Fibroblast of villous mesenchyme (primary cell): ENCODE data around the gene ZFYVE28. TPM values are rescaled to one million over a fixed set of nuclear protein-coding genes. Genes with fewer than 3 reads are reported as not detected.

Source experiments
- DNase-seq: peaks from one replicate; pipeline ENCODE4 v3.0.0-alpha.2; 2010; ENCODE audit warnings: low read depth
- H3K4me3 ChIP-seq: 2 replicates; pipeline ENCODE4 v1.5.1; 2011; ENCODE audit warnings: low read depth, mild to moderate bottlenecking, low read length
- CTCF ChIP-seq: IDR thresholded peaks from 2 replicates; pipeline ENCODE4 v1.5.1; 2012; ENCODE audit warnings: low read depth, mild to moderate bottlenecking, low read length; ENCODE audit not compliant: insufficient read depth
- total RNA-seq: library from RNA; depleted of rRNA; stranded (reverse); fragments of >200 nt; gene quantifications from 2 replicates; pipeline ENCODE4 v1.2.3, GENCODE V29; 2012

Gene ZFYVE28
- total RNA-seq, 1 donor: 12.1 TPM

DNA sequence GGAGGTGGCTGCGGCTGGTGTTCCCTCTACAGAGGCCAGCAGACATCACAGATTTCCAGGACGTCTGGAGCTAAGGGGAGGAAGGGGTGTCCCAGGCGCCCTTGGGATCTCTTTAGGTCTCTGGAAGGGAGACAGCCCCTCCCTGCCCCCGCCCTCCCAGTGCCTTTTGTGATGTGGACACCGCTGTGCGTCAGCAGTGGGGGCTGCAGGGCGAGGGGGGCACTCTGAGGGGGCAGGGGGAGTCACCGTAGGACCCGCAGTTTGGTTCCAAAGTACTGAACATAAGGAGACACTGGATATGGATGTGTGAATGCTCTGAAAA lies 130.9 kb downstream of the ZFYVE28 start:
- no peak for TF ChIP-seq CTCF
- DNase-seq: no peak
- no peak overlapping the region for H3K4me3 ChIP-seq

- DNase-seq: peak; percentile 33
- TF ChIP-seq CTCF: no peak
- no peak overlapping the region for H3K4me3 ChIP-seq
These were observed 131.4 kb downstream of the ZFYVE28 start for GRCh38 chr4:2286904-2287593.

DNA sequence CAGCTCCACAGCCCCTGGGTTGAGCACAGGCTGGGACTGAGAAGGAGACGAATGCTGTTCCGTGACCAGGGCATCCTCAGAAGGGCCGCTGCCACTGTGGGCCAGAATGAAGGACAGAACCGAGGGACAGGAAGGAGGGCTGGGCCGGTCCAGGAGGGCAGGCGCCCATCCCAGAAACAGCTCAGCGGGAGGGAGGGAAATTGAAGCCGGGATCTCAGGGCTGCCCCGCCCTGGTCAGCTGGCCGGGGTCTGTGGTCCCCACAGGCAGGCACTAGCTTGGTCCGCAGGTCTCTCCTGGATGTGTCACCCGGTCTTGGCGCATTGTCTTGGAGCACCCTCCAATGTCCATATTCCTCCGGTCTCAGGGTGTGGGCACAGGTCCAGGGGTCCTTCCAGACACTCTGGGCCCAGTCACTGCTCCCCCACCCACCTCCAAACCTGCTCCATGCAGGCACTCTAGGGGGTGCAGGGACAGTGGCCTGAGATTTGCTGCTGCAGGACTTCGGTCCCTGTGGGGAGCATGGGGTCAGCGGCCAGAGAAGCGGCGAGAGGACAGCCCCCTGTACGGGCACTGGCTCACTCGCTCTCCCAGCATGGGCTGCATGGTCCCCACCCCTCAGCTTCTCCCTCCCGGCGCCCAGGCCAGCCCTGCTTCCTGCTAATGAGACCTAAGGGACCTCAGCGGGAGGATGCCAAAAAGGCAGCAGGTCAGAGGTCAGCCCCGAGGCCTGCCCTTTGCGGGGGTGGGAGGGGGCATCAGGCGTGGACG lies 132.6 kb downstream of the ZFYVE28 start:
- no peak for TF ChIP-seq CTCF
- no peak overlapping the region for H3K4me3 ChIP-seq
- no peak for DNase-seq

DNA sequence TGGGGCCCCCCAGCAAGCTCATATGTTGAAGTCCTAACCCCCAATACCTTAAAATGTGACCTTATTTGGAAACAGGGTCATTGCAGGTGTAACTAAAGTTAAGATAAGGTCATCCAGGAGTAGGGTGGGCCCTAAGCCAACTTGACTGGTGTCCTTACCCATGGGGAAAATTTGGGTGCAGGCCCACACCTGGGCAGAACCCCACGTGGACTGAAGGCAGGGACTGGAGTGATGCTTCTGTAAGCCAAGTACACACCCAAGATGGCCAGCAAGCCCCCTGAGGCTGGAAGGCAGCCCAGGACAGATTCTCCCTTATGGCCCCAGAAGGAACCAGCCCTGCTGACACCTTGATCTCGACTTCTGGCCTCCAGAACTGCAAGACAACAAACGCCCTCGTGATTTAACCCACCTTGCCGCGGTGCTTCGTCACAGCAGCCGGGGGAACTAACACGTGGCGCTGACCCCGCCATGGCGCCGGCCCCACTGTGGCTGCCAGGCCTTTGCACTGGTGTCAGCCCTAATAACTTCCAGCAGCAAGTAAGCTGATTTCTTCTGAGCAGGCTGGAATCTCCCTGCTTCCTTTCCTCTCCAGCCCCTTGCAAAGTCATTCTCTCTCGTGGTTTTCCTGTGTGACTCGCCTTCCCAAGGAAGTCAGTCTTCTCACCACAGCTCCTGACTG lies 133.4 kb downstream of the ZFYVE28 start:
- DNase-seq: peak; percentile 27
- no peak overlapping the region for H3K4me3 ChIP-seq
- no peak for TF ChIP-seq CTCF

DNA sequence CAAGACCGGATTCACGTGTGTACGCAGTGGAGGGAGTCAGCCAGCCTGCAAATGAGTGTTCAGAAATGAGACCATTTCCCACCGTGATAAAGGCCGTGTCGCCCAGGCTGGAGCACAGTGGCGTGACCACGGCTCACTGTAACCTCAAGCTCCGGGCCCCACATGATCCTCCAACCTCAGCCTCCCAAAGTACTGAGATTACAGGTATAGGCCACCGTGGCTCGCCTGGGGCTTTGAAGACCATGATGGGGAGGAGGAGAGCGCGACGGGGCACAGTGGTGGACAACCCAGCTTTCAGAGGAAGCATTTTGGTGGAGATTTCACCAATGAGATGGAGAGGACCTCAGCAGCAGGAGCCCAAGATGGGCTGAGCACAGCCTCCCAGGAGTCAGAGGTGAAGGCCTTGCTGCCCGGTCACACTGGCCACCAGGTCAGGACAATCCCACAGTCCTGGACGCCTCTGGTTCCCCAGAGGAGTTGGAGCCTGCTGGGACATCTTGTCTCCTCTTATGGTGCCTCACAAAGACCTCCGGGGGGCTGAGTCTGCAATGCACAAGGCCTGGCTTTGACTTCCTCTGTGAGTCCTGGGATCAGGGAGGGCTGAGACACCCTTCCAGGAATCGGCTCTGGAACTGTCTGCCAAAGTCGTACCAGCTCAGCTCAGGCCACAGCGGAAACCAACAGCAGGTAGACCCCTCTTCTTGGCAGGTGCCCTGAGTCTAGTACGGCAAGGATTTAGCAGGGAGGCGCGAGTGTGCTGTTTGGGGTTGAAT lies 134.1 kb downstream of the ZFYVE28 start:
- no peak for DNase-seq
- no peak for TF ChIP-seq CTCF

DNA sequence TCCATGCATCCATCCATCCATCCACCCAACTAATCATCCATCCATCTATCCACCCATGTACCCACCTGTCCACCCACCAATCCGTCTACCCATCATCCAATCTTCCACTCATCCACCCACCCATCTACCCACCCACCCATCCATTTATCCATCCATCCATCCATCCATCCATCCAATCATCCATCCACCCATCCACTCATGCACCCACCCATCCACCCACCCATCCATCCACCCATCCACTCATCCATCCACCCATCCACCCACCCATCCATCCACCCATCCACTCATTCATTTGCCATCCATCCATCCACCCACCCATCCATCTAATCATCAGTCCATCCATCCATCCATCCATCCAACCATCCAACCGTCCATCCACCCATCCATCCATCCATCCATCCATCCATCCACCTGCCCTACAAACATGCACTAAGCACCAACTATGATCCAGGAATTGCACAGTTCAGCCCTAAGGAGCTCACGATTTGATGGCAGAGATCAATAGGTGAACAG lies 135.2 kb downstream of the ZFYVE28 start:
- H3K4me3 ChIP-seq: no peak overlapping the region
- no peak for DNase-seq
- TF ChIP-seq CTCF: no peak

More for the DNA sequence above, 134.1 kb downstream of the ZFYVE28 start:
- H3K4me3 ChIP-seq: no peak overlapping the region
